Measurements from ENCODE around the gene KIRREL1. TPM values are rescaled to one million over a fixed set of nuclear protein-coding genes. Genes with fewer than 3 reads are reported as not detected.

The KIRREL1 gene
- total RNA-seq, 1 experiment from 2014 or later = 211 TPM

- Histone ChIP-seq H3K27me3 (replicated peaks; ENCODE audit: insufficient read depth, low read depth, low read length, poor library complexity) (no peaks in the 10 kb centered on the region), H3K9me3 (ENCODE audit: low read depth, low read length, poor library complexity, severe bottlenecking) (no peaks in the 10 kb centered on the region), H3K27ac (ENCODE audit: low read depth, low read length, poor library complexity, severe bottlenecking) (peak overlapping the region; percentile 99), H3K4me1 (ENCODE audit: insufficient read depth, low read length, poor library complexity, severe bottlenecking) (peaks cover 63% of the 10 kb centered on the region), H3K36me3 (ENCODE audit: insufficient read depth, low read length, poor library complexity, severe bottlenecking) (no peaks in the 10 kb centered on the region), H3K4me3 (ENCODE audit: low read depth, low read length, poor library complexity, severe bottlenecking) (no peak overlapping the region)
- intact Hi-C loops (cut with micrococcal nuclease; ENCODE audit: unreplicated experiment) = loop anchor here (1.0 kb wide), 1 partner anchor 13 kb away; no protein-coding TSS in a partner anchor
- ChIA-PET CTCF (interaction anchor here (0.6 to 3.4 kb wide), 8 partner anchors 9 to 143 kb away, joined by 3 to 24 read pairs (median 6); no protein-coding TSS in a partner anchor), POLR2A (ENCODE audit: low non-redundant PET) (interaction anchor here (0.5 to 1.0 kb wide), 5 partner anchors 9 to 21 kb away, joined by 3 to 4 read pairs (median 3); no protein-coding TSS in a partner anchor)
- peak; percentile 99 for DNase-seq (ENCODE audit: low spot score)
- BruUV-seq (replicated peaks) = no TSS peak
- TF ChIP-seq CTCF (conservative IDR thresholded peaks at IDR 0.05; ENCODE audit: low read depth, low read length) (0 out of 2 replicates have a peak, but pooled peaks have one; percentile 18), EZH2 (IDR thresholded peaks at IDR 0.05; ENCODE audit: borderline replicate concordance, low read depth, low read length, poor library complexity, severe bottlenecking) (no peak)
Observed at GRCh38 chr1:157982136-157982535, 11.3 kb upstream of the KIRREL1 start.

GRCh38 chr1:157983787-157984186 is 9.7 kb upstream of the KIRREL1 start:
- intact Hi-C loops (cut with micrococcal nuclease; ENCODE audit: unreplicated experiment) = no loop called here
- DNase-seq (ENCODE audit: low spot score) = no peak
- no peak overlapping the region for H3K4me3 ChIP-seq (ENCODE audit: low read depth, low read length, poor library complexity, severe bottlenecking)
- no peaks in the 10 kb centered on the region for H3K27me3 ChIP-seq (replicated peaks; ENCODE audit: insufficient read depth, low read depth, low read length, poor library complexity)
- peak overlapping the region; percentile 99 for H3K27ac ChIP-seq (ENCODE audit: low read depth, low read length, poor library complexity, severe bottlenecking)
- ChIA-PET CTCF (interaction anchor here (1.4 to 3.4 kb wide), 2 partner anchors 8 to 137 kb away, joined by 3 to 23 read pairs; no protein-coding TSS in a partner anchor), POLR2A (ENCODE audit: low non-redundant PET) (interaction anchor here (0.5 kb wide), 1 partner anchor 407 kb away, joined by 3 read pairs; no protein-coding TSS in a partner anchor)
- no peaks in the 10 kb centered on the region for H3K9me3 ChIP-seq (ENCODE audit: low read depth, low read length, poor library complexity, severe bottlenecking)
- H3K4me1 ChIP-seq (ENCODE audit: insufficient read depth, low read length, poor library complexity, severe bottlenecking) = peaks cover 70% of the 10 kb centered on the region
- no TSS peak for BruUV-seq (replicated peaks)
- no peaks in the 10 kb centered on the region for H3K36me3 ChIP-seq (ENCODE audit: insufficient read depth, low read length, poor library complexity, severe bottlenecking)
- no peak for TF ChIP-seq EZH2 (IDR thresholded peaks at IDR 0.05; ENCODE audit: borderline replicate concordance, low read depth, low read length, poor library complexity, severe bottlenecking)
- no peak for TF ChIP-seq CTCF (conservative IDR thresholded peaks at IDR 0.05; ENCODE audit: low read depth, low read length)

- Histone ChIP-seq H3K27me3 (replicated peaks; ENCODE audit: insufficient read depth, low read depth, low read length, poor library complexity) (no peaks in the 10 kb centered on the region), H3K4me3 (ENCODE audit: low read depth, low read length, poor library complexity, severe bottlenecking) (no peak overlapping the region), H3K27ac (ENCODE audit: low read depth, low read length, poor library complexity, severe bottlenecking) (peak overlapping the region; percentile 99), H3K9me3 (ENCODE audit: low read depth, low read length, poor library complexity, severe bottlenecking) (no peaks in the 10 kb centered on the region), H3K4me1 (ENCODE audit: insufficient read depth, low read length, poor library complexity, severe bottlenecking) (peaks cover 70% of the 10 kb centered on the region), H3K36me3 (ENCODE audit: insufficient read depth, low read length, poor library complexity, severe bottlenecking) (no peaks in the 10 kb centered on the region)
- BruUV-seq (replicated peaks) = no TSS peak
- DNase-seq (ENCODE audit: low spot score) = no peak
- ChIA-PET CTCF (interaction anchor here (1.4 kb wide), 1 partner anchor 137 kb away, joined by 3 read pairs; no protein-coding TSS in a partner anchor), POLR2A (ENCODE audit: low non-redundant PET) (interaction anchor here (0.5 kb wide), 1 partner anchor 408 kb away, joined by 3 read pairs; no protein-coding TSS in a partner anchor)
- intact Hi-C loops (cut with micrococcal nuclease; ENCODE audit: unreplicated experiment) = no loop called here
- no peak for TF ChIP-seq CTCF (conservative IDR thresholded peaks at IDR 0.05; ENCODE audit: low read depth, low read length)
- no peak for TF ChIP-seq EZH2 (IDR thresholded peaks at IDR 0.05; ENCODE audit: borderline replicate concordance, low read depth, low read length, poor library complexity, severe bottlenecking)
Observed at GRCh38 chr1:157984469-157984868, 9.0 kb upstream of the KIRREL1 start.
